Medulla oblongata (tissue), 1 donor: ENCODE measurements around the gene CNTNAP2.
"Not testable (repeated sequence)": the region's sequence is repeated elsewhere in the genome, so short reads cannot be mapped to it uniquely, and the experiment has no call there.

Experiments
- DNase-seq: peaks from one replicate; pipeline ENCODE4 v3.0.0-alpha.2; 2015; ENCODE audit errors: extremely low spot score

The CNTNAP2 gene

GRCh38 chr7:148391591-148391990, 2275.0 kb downstream of the CNTNAP2 start:
- no peak for DNase-seq

DNA sequence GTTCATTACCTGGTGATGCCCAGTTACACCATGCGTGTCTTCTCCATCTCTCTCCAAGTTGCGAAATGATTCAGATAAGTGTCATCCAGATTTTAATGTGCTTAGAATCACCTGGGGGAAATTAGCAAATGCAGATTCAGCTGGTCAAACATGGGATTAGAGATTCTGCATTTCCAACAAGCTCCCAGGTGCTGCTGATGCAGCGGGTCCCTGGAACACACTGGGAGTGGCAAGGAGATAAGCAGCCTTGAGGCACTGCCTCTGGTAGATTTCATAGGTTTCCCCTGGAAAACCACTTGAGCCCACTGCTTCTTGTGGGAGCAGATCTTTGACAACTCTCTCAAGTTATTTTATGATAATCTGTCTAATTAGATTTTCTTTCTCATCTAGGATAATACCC, 2278.0 kb downstream of the CNTNAP2 start:
- no peak for DNase-seq

- DNase-seq: peak; percentile 37
Observed at GRCh38 chr7:148395352-148395811, 2278.8 kb downstream of the CNTNAP2 start.

GRCh38 chr7:148395990-148396716, 2279.6 kb downstream of the CNTNAP2 start:
- DNase-seq: no peak

GRCh38 chr7:148397056-148397455, 2280.5 kb downstream of the CNTNAP2 start:
- DNase-seq: no peak

DNA sequence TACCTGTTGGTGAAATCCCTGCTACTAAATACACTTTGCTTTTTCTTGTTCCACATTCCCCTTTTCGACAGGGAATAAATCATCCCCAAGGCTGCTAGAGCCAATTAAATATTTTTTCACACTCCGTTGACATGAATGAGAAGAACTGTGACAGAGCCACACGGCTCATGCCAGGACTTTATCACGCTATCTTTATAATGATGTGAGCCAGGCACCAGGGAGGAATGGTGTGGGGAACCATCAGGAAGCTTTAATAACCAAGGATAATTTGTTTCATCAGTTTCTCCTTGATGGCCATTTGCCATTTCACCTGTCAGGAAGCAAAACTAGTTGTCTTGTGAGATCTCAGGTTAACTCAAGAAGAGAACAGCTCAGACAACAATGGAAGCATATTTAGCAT, 2280.9 kb downstream of the CNTNAP2 start:
- no peak for DNase-seq

DNA sequence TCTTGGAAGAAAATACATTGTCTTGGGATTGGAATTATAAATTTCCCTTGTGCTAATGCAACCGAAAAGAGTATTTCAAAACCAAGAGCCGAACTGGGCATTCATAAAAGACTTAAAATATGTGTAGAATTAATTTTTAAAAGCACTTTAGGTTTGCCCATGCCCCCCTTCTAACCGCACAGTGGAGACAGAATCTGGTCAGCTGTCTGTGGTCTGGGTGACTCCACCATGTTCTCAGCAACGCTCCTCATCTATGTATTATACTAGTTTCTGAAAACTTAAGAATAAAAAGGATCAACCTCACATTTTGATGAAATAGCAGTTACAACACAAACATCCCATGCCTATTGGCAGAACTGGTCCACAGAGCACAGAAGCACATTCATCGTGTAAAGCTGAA, 2281.4 kb downstream of the CNTNAP2 start:
- no peak for DNase-seq

DNA sequence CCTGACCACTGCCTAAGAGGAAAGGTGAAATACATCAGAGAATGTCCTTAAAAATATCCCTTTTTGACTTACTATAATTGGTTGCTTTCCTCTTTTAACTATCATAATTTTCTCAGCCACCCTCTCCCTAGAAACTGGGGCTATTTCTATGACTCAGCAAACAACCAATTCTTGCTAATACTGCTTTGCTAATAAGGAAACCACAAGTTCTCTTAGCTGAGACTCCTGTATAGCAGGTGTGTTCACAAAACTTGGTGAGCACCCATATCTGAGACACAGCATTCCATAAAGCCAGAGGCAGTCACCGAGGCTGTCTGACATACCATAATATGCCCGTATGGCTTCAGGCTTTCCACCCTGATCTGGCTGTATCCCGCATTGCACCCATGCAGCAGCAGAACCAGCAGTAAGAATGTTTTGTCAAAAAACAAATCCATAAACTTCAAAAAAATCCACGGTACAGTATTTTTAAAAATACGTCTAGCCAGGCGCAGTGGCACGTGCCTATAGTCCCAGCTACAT, 2282.3 kb downstream of the CNTNAP2 start:
- DNase-seq: no peak

- DNase-seq: no peak
Observed at GRCh38 chr7:148400101-148400500, 2283.5 kb downstream of the CNTNAP2 start.

- peak; percentile 48 for DNase-seq
Observed at GRCh38 chr7:148402159-148402558, 2285.6 kb downstream of the CNTNAP2 start.

DNA sequence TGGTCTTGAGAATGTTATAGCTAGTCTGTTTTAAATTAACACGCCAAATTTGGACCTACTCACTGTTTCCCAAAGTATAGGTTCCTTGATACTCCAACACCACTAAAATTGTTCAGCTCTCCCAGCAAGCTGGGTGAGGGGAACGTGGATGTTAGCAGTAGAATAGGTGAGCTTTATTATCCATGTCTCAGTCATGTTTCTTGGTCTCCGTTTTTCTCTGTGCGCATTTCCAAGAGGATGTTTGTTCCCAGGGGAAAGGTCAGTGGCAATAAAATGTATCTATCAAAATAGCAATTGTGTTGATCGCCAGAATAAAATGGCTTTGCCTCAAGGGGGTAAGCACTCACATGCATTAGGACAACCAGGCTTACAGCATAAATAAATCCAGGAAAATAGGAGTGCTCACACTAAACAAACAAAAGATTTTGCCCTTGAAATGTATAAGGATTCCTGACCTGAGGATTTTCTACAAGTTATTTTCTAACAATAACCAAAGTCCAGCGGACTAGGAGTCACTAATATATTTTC, 2286.9 kb downstream of the CNTNAP2 start:
- DNase-seq: no peak

DNA sequence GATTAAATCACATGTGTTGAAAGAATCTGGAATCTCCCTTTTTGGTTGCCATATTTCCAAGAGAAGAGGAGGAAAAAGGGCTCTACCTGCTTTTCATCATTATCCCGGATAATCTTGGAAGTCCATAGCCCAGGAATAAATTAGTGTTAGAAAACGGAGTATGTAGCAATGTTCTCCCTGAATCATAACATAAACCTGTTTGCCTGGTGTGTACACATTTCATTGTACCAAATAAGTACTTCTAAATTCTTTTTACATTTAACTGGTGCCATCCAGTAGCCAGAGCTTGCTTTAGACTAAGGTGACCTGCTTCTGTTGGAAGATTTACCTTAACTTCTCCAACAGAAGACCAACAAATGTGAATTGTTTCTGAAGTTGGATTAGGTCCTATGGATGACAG, 2291.7 kb downstream of the CNTNAP2 start:
- no peak for DNase-seq

GRCh38 chr7:148410905-148411304, 2294.3 kb downstream of the CNTNAP2 start:
- no peak for DNase-seq

GRCh38 chr7:148412691-148413090, 2296.1 kb downstream of the CNTNAP2 start:
- no peak for DNase-seq

DNA sequence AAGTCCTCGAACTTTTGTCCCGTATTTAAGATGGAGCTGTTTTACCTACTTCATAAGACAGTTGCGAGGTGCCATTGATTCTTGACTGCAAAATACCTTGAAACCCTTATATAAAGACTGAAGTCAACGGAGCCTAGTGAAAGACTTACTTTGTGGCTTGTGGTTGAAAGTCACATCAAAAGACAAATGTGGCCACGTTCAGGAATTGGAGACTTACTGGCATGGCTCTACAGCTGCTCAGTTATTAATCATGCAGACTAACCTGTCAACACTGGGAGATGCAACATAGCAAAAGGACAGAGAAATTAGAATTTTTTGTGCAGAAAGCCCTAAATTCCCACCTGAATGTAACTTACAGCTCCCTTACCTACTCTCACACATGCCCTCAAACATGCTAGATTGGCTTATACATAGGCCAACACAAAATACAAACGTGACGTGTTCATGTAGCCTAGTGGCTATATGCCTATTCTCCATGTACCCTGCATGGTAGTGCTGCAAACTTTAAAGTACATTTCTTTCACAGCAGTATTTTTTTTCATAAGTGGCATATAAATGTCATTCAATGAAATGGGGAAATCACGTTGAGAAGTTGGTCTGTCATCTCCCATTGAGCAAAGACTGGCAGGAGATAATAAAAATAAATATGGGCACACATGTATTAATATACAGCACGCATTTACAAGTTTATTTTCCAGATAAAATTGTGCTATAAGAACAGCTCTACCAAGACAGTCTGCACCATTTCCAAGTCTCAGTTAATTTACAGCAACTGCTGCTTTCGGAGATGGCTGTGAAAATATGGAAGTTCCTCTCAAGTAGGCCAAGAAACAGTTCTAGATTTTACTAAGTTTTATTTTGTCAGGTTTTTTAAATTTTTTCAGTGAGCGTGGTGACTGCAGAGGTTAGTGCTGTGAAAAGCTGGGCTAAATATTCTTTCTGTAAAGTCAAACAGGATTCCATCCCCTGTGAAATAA, 2303.5 kb downstream of the CNTNAP2 start:
- DNase-seq: no peak

GRCh38 chr7:148422030-148422429, 2305.4 kb downstream of the CNTNAP2 start:
- no peak for DNase-seq

DNA sequence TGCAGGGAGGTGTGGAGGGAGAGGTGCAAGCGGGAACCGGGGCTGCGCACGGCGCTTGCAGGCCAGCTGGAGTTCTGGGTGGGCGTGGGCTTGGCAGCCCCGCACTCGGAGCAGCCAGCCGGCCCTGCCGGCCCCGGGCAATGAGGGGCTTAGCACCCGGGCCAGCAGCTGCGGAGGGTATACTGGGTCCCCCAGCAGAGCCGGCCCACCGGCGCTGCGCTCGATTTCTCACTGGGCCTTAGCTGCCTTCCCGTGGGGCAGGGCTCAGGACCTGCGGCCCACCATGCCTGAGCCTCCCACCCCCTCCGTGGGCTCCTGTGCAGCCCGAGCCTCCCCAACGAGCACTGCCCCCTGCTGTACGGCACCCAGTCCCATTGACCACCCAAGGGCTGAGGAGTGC, 2309.8 kb downstream of the CNTNAP2 start:
- DNase-seq: not testable (repeated sequence)

DNA sequence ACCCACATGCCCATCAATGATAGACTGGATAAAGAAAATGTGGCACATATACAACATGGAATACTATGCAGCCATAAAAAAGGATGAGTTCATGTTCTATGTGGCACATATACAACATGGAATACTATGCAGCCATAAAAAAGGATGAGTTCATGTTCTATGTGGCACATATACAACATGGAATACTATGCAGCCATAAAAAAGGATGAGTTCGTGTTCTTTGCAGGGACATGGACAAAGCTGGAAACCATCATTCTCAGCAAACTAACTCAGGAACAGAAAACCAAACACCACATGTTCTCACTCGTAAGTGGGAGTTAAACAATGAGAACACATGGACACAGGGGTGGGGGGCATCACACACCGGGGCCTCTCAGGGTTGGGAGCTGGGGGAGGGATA, 2314.1 kb downstream of the CNTNAP2 start:
- DNase-seq: not testable (repeated sequence)

DNA sequence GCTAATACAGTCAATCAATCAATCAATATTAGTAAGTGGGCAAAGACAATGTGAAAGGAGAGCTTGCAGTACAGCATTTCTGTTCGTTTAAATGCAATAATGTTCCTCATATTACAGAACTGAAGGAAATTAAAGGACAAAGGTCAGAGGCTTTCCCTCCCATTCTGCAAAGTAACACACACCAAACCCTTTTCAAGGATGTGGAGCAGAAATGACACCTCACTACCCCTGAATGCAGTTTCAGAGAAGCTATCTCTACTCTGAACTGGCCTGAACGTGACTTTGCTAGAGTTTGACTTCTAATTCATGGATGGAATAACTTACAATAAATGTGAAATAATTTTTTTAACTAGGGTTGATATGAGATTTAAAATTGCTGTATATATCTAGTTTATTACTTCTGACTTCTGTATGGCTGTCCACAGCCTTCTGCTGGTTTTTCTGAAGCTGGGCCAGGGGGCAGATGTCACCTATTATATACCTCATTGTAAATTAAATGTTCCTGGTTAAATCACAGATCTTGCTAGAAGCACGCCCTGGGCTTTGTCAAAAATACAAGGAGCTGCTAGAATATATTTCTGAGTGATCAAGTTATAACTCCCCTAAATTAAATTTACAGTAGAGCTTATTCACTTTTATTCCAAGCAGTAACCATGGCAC, 2317.1 kb downstream of the CNTNAP2 start:
- DNase-seq: no peak

DNA sequence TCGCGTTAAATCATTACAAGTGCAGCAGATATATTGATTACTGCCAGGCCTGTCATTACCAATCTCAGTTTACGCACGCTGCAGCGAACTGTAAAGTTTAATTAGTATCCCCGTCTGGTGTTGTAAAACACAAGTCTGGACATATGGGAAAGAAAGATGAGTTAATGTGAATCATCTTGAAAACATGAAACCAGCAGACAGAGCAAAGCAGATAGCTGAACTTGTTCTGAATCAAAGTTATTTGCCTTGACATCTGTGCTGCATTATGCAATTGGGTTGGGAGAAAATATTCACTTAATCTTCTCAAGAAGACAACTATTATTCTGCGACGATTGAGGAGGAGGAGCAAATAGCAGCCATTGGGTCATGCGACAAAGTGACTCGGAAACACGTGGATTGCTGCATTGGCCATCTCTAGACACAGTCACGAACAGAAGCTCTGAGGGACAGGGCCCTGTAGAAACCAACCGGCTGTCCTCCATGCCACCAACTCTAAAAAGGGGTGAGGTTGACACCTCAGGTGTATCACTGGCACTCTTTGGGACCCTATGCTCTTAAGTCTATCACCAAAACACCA, 2317.7 kb downstream of the CNTNAP2 start:
- DNase-seq: no peak

GRCh38 chr7:148434887-148435286, 2318.3 kb downstream of the CNTNAP2 start:
- no peak for DNase-seq
